Astrocyte (in vitro differentiated cells and primary cell): Measurements from ENCODE around the gene ANKH.

ENCODE experiments used
- EZH2 ChIP-seq: IDR thresholded peaks from 2 replicates; pipeline ENCODE4 v1.6.1; 2012; ENCODE audit warnings: mild to moderate bottlenecking, low read length, inconsistent platforms; ENCODE audit not compliant: insufficient read depth
- TF ChIP-seq, protein P1 (sequence below): IDR thresholded peaks from 2 replicates; pipeline ENCODE4 v1.5.1; 2011; ENCODE audit warnings: low read depth, mild to moderate bottlenecking, inconsistent platforms, low read length, moderate library complexity; ENCODE audit not compliant: insufficient read depth

- no peak for TF ChIP-seq EZH2
- TF ChIP-seq, protein P1, sequence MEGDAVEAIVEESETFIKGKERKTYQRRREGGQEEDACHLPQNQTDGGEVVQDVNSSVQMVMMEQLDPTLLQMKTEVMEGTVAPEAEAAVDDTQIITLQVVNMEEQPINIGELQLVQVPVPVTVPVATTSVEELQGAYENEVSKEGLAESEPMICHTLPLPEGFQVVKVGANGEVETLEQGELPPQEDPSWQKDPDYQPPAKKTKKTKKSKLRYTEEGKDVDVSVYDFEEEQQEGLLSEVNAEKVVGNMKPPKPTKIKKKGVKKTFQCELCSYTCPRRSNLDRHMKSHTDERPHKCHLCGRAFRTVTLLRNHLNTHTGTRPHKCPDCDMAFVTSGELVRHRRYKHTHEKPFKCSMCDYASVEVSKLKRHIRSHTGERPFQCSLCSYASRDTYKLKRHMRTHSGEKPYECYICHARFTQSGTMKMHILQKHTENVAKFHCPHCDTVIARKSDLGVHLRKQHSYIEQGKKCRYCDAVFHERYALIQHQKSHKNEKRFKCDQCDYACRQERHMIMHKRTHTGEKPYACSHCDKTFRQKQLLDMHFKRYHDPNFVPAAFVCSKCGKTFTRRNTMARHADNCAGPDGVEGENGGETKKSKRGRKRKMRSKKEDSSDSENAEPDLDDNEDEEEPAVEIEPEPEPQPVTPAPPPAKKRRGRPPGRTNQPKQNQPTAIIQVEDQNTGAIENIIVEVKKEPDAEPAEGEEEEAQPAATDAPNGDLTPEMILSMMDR: no peak
These were observed 203.8 kb downstream of the ANKH start for GRCh38 chr5:14667770-14668169.
